Stimulated activated CD4-positive, alpha-beta T cell treated with anti-CD3 and anti-CD28 coated beads, Interleukin-15, amount 100 ng/mL, for 24 hours (primary cell): ENCODE measurements around the gene CALD1.

Experiments used
- DNase-seq: peaks from one replicate; pipeline ENCODE4 v3.0.0-alpha.2; 2020

Gene CALD1

GRCh38 chr7:134900166-134900982, 120.9 kb downstream of the CALD1 start:
- no peak for DNase-seq

GRCh38 chr7:134901389-134902020, 122.1 kb downstream of the CALD1 start:
- DNase-seq: no peak

GRCh38 chr7:134902058-134902457, 122.6 kb downstream of the CALD1 start:
- DNase-seq: no peak

DNA sequence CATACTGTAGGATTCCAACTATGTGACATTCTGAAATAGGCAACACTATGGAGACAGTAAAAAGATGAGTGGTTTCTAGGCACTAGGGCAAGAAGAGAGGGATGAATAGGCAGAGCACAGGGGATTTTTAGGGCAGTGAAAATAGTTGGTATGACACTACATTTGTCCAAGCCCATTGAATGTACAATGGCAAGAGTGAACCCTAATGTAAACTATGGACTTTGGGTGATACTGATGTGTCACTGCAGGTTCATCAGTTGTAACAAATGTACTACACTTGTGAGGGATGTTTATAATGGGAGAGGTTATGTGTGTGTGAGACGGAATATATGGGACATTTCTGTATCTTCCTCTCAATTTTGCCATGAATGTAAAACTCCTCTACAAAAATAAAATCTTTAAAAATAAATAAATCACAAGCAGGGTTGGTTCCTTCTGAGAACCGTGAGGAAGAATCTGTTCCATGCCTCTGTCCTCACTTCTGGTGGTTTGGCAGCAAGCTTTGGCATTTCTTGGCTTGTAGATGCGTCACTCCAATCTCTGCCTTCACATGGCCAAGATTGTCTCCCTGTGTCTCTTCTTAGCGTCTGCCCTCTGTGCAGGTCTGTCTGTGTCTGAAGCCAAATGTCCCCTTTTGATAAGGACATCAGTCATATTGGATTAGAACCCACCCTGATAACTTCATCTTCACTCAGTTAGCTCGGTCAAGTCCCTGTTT, 123.8 kb downstream of the CALD1 start:
- DNase-seq: no peak

DNA sequence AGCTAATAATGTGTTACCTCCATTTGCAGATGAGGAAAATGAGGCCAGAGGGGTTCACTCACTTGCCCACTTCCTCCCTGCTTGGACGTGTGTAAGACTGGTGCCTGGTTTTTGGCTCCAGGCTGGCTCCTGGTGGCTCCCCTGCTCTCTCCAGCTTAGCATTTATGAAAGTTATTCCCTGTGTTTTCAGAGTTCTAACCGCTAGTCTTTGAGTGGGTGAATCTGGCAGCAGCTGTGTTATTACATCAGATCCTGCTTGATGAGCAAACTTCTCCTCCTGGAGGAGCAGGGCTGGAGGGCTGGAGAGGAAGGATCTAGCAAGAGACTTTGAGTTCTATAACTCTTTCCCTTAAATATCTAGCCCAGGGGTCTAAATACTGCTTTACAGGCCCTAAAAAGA, 125.9 kb downstream of the CALD1 start:
- DNase-seq: no peak

- DNase-seq: no peak
Measured at GRCh38 chr7:134907000-134907399, 127.6 kb downstream of the CALD1 start.

DNA sequence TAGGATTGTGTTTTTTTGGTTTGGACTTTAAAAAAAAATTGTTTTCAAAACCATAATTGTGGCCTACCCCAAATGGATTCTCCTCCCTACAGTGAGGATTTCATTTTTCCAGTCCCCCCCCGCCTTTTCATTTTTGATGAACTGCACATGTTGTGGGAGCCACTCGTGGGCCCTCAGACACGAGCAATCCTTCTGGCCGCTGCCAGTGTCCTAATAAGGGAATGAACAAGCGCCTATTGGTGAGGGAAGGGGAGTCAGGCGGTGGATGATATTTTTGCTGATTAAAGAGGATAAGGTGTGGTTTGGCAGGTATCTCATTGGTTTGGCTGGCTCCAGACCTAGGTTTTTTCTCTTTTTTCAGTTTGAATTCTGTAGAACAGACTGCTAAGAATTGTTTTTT, 128.2 kb downstream of the CALD1 start:
- no peak for DNase-seq

DNA sequence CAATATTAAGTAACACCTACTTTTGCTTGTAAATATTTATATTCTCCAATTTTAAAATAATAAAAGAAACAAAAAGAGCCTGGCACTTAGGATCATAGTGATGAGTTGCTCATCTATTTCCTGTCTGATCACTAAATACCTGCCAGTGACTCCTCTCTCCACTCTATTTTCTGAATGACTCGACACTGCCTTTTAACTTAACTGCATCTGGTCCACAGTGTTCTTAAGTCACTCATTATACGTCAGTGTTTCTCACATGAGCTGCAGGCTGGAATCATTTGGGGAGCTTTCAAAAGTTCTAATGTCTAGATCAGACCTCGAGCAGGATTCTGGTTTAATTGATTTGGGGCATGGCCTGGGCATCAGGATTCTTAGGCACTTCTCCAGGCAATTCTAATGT, 128.9 kb downstream of the CALD1 start:
- DNase-seq: no peak

DNA sequence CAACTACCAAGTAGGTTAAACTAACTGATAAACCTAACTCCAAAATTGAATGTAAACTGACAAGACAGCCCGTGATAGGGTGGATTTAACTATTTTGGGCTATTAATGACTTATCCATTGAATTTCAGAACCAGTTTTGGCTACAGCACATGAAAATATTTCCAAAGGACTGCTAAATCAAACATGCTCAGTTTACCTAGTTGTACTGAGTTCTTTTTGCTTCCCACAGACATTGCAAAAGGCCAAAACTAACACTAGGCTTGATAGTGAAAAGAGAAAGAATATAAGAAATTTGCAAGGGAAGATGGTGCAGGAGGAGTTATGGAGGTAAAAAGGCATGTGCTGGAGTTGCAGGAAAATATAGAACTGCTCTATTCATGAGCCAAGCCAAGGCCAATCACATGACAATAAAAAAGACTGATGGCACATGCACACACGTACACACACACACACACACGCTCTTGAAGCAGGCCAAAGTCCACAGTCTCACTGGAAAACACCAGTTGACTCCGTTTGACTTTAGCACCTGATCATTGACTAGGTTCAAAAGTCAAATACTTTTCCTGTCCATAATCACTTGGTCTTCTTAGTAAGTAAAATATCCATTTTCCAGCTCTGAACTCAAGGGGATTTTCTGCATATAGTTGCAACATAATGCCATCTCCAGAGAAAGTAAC, 130.9 kb downstream of the CALD1 start:
- no peak for DNase-seq

GRCh38 chr7:134910968-134911367, 131.5 kb downstream of the CALD1 start:
- no peak for DNase-seq

- DNase-seq: no peak
Measured at GRCh38 chr7:134916171-134916883, 136.9 kb downstream of the CALD1 start.

- no peak for DNase-seq
Measured at GRCh38 chr7:134919240-134919641, 139.8 kb downstream of the CALD1 start.

- no peak for DNase-seq
Measured at GRCh38 chr7:134920026-134920753, 140.8 kb downstream of the CALD1 start.

- DNase-seq: no peak
Measured at GRCh38 chr7:134922720-134923704, 143.6 kb downstream of the CALD1 start.

- DNase-seq: no peak
Measured at GRCh38 chr7:134925766-134926165, 146.3 kb downstream of the CALD1 start.

DNA sequence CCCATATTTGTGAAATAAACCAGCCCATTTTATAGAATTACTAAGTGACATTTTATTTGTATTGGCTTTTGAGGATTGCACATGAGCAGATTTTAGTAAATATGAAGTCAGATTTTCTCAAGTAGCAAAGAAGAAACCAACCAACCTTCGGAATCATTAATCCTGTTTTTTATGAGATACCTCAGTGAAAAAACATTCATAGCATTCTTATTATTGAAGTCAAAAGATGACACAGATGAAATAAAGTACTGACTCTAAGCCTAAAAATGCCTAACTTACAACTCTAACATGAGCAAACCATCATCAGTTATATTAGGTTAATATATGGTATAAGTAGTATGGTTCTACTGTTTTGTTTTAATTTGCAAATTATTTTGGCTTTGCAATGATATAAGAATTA, 147.0 kb downstream of the CALD1 start:
- DNase-seq: no peak

GRCh38 chr7:134927076-134927475, 147.6 kb downstream of the CALD1 start:
- no peak for DNase-seq

GRCh38 chr7:134927723-134928122, 148.3 kb downstream of the CALD1 start:
- no peak for DNase-seq

GRCh38 chr7:134928554-134928953, 149.1 kb downstream of the CALD1 start:
- no peak for DNase-seq

DNA sequence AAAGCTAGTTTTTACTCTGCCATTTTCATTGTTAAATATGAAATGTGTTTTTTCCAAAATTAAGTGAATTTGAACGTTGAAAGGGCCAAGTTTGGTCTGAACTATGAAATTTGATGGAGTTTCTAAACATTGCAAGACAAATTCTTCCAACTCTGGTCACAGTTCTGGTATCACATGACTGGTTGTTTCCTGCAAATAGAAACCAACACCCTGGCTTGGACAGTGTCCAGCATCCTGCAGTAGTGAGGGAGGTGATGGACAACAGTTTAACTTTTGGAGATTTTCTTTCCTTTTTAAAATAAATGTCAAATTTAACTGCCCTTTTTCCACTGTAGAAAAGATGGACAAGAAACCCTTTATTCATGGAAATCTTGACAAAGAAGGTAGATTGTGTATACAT, 152.1 kb downstream of the CALD1 start:
- DNase-seq: no peak
